ENCODE measurements around the gene BST2.

Gene BST2

DNA sequence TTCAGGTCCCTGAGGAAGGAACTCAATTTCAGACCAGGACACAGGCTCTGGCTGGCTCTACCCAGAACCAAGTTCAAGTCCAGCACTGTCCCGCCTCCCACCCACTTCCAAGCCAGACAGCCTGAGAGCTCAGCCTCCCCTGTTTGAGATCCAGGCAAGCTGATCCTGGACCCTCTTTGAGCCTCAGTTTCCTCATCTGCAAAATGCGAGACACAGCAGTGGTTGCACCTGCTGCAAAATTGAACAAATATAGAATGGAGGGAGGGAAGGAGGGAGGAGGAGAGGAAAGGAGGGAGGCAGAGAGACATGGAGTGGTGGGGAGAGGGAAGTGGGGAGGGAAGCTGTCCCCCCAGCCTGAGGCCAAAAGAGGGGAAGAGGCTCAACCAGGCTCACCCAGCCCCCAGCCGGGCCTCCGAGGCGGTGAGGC, 42.3 kb upstream of the BST2 start:
- no peaks in the 10 kb centered on the region for H3K36me3 ChIP-seq (ENCODE audit: control insufficient read depth, insufficient read depth, low read length)
- no peak overlapping the region for H3K4me3 ChIP-seq (replicated peaks; ENCODE audit: low read depth, low read length)
- no peak for DNase-seq (ENCODE audit: extremely low read depth, insufficient read length)
- no peaks in the 10 kb centered on the region for H3K27me3 ChIP-seq (replicated peaks; ENCODE audit: control insufficient read depth, insufficient read depth, low read length)
- TF ChIP-seq, protein P1, sequence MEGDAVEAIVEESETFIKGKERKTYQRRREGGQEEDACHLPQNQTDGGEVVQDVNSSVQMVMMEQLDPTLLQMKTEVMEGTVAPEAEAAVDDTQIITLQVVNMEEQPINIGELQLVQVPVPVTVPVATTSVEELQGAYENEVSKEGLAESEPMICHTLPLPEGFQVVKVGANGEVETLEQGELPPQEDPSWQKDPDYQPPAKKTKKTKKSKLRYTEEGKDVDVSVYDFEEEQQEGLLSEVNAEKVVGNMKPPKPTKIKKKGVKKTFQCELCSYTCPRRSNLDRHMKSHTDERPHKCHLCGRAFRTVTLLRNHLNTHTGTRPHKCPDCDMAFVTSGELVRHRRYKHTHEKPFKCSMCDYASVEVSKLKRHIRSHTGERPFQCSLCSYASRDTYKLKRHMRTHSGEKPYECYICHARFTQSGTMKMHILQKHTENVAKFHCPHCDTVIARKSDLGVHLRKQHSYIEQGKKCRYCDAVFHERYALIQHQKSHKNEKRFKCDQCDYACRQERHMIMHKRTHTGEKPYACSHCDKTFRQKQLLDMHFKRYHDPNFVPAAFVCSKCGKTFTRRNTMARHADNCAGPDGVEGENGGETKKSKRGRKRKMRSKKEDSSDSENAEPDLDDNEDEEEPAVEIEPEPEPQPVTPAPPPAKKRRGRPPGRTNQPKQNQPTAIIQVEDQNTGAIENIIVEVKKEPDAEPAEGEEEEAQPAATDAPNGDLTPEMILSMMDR (IDR thresholded peaks at IDR 0.05; ENCODE audit: insufficient read depth, low read length, poor library complexity, severe bottlenecking): no peak

DNA sequence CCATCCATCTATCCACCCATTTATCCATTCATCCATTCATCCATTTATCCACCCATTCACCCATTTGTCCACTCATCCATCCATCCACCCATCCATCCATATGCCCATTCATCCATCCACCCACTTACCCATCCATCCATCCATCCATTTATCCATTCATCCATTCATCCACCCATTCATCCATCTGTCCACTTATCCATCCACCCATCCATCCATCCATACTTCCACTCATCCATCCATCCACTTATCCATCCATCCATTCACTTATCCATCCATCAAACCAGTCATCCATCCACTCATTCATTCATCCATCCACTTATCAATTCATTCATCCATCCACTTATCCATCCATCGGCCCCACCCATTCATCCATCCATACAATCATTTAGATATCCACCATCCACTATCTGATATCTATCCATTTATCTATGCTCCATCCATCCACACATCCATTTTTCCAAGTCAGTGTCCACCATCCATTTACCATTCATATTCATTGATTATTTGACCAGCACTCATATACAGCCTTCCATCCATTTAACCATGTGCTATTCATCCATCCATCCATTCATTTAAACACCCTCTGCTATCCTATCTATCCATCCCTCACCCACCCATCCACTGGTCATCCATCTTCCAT, 40.2 kb upstream of the BST2 start:
- no peak overlapping the region for H3K4me3 ChIP-seq (replicated peaks; ENCODE audit: low read depth, low read length)
- DNase-seq (ENCODE audit: extremely low read depth, insufficient read length): no peak
- TF ChIP-seq, protein P1 (IDR thresholded peaks at IDR 0.05; ENCODE audit: insufficient read depth, low read length, poor library complexity, severe bottlenecking): no peak
- no peaks in the 10 kb centered on the region for H3K27me3 ChIP-seq (replicated peaks; ENCODE audit: control insufficient read depth, insufficient read depth, low read length)
- H3K36me3 ChIP-seq (ENCODE audit: control insufficient read depth, insufficient read depth, low read length): no peaks in the 10 kb centered on the region

DNA sequence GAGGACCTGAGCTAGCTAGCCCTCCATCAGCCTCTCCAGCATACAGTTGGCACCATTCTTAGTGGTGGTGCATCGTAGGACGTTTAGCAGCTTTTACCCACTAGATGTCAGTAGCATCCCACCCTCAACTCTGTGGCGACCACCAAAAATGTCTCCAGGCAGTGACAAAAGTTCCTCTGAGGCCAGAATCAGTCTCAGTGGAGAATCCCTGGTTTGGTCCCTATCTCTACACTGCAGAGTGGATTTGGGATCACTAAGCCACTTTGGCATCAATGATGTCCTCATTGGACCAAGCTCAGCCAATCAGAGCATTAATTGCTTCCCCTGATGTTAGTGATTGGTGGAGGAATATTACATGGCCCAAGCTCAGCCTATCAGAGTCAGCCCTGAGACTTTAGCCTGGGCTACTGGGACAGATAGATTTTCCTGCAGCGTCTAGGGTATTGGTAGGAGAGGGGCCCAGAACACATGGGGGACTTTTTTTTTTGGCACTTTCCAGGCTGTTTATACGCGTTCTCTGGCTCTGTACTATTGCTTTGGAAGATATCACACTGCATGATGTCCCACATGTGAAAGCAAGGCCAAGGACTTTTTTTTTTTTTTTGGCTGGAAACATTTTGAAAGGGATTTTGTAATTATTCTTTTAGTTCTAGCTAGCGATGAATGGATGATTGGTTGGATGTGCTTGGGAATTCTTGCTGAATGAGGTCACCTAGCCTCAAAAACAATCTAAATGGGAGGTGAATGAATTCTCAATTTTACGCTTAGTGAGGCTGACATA, 36.0 kb upstream of the BST2 start:
- TF ChIP-seq, protein P1 (IDR thresholded peaks at IDR 0.05; ENCODE audit: insufficient read depth, low read length, poor library complexity, severe bottlenecking): peak; percentile 51
- Histone ChIP-seq H3K27me3 (replicated peaks; ENCODE audit: control insufficient read depth, insufficient read depth, low read length) (no peaks in the 10 kb centered on the region), H3K36me3 (ENCODE audit: control insufficient read depth, insufficient read depth, low read length) (no peaks in the 10 kb centered on the region), H3K4me3 (replicated peaks; ENCODE audit: low read depth, low read length) (no peak overlapping the region)
- DNase-seq (ENCODE audit: extremely low read depth, insufficient read length): no peak

DNA sequence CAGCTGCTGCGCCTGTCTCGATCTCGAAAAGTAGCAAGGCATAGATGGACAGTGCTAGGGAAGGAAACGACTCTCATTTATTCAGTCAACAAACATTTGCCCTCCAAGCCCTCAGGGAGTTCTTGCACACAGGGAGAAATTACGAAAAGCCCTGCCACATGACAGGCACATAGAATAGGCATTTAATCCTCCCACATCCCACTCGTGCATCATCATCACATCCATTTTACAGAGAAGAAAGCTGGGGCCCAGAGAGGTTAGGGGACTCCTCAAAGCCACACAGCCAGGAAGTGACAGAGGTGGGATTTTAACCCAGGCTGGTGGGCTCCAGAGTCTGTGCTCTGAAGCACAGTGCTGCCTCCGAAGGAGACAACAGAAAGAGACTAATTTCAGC, 31.4 kb upstream of the BST2 start:
- Histone ChIP-seq H3K27me3 (replicated peaks; ENCODE audit: control insufficient read depth, insufficient read depth, low read length) (no peaks in the 10 kb centered on the region), H3K4me3 (replicated peaks; ENCODE audit: low read depth, low read length) (no peak overlapping the region), H3K36me3 (ENCODE audit: control insufficient read depth, insufficient read depth, low read length) (no peaks in the 10 kb centered on the region)
- no peak for DNase-seq (ENCODE audit: extremely low read depth, insufficient read length)
- TF ChIP-seq, protein P1 (IDR thresholded peaks at IDR 0.05; ENCODE audit: insufficient read depth, low read length, poor library complexity, severe bottlenecking): no peak

GRCh38 chr19:17436094-17436873, 30.9 kb upstream of the BST2 start:
- no peak for DNase-seq (ENCODE audit: extremely low read depth, insufficient read length)
- no peaks in the 10 kb centered on the region for H3K27me3 ChIP-seq (replicated peaks; ENCODE audit: control insufficient read depth, insufficient read depth, low read length)
- TF ChIP-seq, protein P1 (IDR thresholded peaks at IDR 0.05; ENCODE audit: insufficient read depth, low read length, poor library complexity, severe bottlenecking): no peak
- H3K4me3 ChIP-seq (replicated peaks; ENCODE audit: low read depth, low read length): no peak overlapping the region
- no peaks in the 10 kb centered on the region for H3K36me3 ChIP-seq (ENCODE audit: control insufficient read depth, insufficient read depth, low read length)

All from GM06990 (cell line).